GM21367 (cell line): ENCODE data around the gene EFCAB9.

ENCODE experiments used
- ATAC-seq: cut with Tn5 transposase; IDR thresholded peaks from one replicate; pipeline ENCODE4 v1.9.1; 2021; ENCODE audit not compliant: unreplicated experiment

EFCAB9 gene

GRCh38 chr5:172235827-172236736 lies 42.1 kb downstream of the EFCAB9 start:
- no peak for ATAC-seq

GRCh38 chr5:172238334-172238733 lies 44.4 kb downstream of the EFCAB9 start:
- no peak for ATAC-seq

GRCh38 chr5:172243302-172243701 lies 49.3 kb downstream of the EFCAB9 start:
- no peak for ATAC-seq

DNA sequence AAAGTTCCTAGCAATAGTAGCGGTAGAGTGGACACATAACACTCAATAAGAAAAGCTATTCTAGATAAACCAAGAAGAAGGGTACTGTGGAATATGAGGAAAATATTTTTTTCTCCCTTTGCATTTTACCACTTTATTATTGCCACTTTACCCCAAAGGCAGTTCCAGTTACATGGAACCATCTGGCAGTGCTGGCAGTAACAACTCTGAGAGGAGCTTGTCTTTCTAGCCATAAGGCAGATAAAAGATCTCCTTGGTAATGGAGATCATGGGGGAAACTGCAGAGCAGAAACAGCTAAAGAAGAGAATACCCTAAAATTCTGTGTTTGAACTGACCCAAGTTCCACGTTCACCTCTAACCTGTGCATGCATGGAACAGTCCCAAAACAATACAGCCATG lies 51.1 kb downstream of the EFCAB9 start:
- ATAC-seq: no peak

DNA sequence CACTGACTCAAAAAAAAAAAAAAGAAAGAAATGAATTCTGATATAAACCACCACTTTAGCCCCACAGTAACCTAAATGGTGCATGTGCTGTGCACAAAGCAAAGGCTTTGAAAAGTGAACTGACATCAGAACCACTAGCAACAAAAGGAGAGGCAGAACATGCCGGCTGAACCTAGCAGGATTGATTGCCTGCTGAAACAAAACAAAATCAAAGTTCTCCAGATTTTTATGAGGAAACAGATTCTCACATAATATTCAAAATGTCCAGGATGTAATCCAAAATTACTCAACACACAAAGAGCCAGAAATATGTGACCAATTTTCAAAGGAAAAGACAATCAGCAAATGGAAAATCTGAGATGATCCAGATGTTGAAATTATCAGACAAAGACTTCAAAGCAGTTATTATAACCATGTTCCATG lies 51.7 kb downstream of the EFCAB9 start:
- no peak for ATAC-seq

DNA sequence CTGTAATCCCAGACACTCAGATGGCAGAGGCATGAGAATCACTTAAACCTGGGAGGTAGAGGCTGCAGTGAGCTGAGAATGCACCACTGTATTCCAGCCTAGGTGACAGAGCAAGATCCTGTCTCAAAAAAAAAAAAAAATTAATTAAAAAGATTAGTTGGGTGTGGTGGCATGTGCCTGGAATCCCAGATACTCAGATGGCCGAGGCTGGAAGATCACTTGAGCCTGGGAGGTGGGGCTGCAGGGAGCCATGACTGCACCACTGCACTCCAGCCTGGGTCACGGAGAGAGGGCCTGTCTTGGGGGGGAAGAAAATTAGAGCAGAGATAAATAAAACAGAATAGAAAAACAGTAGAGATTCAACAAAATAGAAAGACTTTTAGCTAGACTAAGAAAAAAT lies 54.7 kb downstream of the EFCAB9 start:
- ATAC-seq: no peak

- ATAC-seq: no peak
Observed at GRCh38 chr5:172251419-172251818, 57.4 kb downstream of the EFCAB9 start.

DNA sequence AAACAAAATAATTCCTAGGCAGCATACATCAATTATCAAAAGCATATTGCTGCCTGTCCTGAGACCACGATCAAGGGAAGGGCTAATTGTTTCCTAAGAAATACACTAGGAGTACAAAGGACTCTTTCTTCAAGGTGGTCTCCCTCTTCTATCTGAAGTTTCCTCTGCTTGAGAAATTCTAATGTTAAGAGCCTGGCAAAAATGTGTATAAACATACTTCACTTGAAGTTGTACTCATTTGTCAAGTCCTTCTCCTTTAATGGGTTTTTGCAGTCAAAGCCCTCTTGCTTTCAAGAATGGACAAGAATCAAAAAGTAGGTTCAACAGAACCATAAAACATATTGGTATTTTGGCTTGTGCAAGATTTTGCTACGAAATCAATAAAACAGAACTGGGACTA lies 58.5 kb downstream of the EFCAB9 start:
- ATAC-seq: no peak
